AG09309 (cell line): ENCODE results near the gene ATG101.

Source experiments
- DNase-seq: peaks from one replicate; pipeline ENCODE4 v3.0.0-alpha.2; 2010; ENCODE audit warnings: low read depth
- H3K4me3 ChIP-seq: 2 replicates; pipeline ENCODE4 v1.5.1; 2011; ENCODE audit warnings: mild to moderate bottlenecking, low read depth, low read length, moderate library complexity; ENCODE audit not compliant: control insufficient read depth
- TF ChIP-seq, protein P1 (sequence below): IDR thresholded peaks from 2 replicates; pipeline ENCODE4 v1.5.1; 2011; ENCODE audit warnings: mild to moderate bottlenecking, low read depth, low read length, inconsistent platforms; ENCODE audit not compliant: insufficient read depth, control insufficient read depth; ENCODE audit errors: missing control alignments

ATG101 gene

GRCh38 chr12:52070185-52070925 is 577 bp downstream of the ATG101 start:
- TF ChIP-seq, protein P1, sequence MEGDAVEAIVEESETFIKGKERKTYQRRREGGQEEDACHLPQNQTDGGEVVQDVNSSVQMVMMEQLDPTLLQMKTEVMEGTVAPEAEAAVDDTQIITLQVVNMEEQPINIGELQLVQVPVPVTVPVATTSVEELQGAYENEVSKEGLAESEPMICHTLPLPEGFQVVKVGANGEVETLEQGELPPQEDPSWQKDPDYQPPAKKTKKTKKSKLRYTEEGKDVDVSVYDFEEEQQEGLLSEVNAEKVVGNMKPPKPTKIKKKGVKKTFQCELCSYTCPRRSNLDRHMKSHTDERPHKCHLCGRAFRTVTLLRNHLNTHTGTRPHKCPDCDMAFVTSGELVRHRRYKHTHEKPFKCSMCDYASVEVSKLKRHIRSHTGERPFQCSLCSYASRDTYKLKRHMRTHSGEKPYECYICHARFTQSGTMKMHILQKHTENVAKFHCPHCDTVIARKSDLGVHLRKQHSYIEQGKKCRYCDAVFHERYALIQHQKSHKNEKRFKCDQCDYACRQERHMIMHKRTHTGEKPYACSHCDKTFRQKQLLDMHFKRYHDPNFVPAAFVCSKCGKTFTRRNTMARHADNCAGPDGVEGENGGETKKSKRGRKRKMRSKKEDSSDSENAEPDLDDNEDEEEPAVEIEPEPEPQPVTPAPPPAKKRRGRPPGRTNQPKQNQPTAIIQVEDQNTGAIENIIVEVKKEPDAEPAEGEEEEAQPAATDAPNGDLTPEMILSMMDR, result no peak
- no peak for DNase-seq
- peak overlapping the region; percentile 94 for H3K4me3 ChIP-seq

DNA sequence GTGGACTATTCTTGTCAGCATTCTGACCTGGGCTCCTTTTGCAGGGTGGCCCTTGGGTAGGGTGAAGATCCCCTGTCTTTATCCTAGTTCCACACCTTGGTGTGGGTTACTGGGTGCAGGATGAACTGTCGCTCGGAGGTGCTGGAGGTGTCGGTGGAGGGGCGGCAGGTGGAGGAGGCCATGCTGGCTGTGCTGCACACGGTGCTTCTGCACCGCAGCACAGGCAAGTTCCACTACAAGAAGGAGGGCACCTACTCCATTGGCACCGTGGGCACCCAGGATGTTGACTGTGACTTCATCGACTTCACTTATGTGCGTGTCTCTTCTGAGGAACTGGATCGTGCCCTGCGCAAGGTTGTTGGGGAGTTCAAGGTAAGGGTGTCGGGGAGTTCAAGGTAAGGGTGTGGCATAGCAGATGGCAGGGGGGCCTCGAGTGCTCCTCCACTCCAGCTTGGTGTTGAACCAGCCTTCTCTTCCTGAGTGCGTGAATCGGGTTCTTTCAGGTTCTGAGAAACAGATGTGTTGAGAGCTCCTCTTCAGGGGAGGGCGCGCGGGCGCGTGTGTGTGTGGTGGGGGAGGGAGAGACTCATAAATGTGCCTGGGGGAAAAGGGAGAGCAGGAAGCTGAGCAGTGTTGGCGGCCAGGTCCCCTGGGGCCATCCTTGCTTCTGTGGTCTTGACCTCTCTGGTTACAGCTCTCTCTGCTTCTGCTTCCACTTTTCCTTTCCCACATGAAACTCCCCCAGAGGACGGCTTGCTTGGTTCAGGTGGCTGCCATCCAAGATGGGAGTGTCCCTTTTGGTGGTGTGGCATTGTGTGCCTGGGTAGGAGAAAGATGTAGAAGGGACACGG is 4.0 kb downstream of the ATG101 start:
- no peak overlapping the region for H3K4me3 ChIP-seq
- no peak for DNase-seq

GRCh38 chr12:52074971-52075724 is 5.4 kb downstream of the ATG101 start:
- DNase-seq, result no peak
- TF ChIP-seq, protein P1, result no peak
- no peak overlapping the region for H3K4me3 ChIP-seq

More for the DNA sequence above, 4.0 kb downstream of the ATG101 start:
- TF ChIP-seq, protein P1, result no peak

DNA sequence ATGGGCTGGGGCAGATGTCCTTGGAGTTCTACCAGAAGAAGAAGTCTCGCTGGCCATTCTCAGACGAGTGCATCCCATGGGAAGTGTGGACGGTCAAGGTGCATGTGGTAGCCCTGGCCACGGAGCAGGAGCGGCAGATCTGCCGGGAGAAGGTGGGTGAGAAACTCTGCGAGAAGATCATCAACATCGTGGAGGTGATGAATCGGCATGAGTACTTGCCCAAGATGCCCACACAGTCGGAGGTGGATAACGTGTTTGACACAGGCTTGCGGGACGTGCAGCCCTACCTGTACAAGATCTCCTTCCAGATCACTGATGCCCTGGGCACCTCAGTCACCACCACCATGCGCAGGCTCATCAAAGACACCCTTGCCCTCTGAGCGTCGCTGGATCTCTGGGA is 7.0 kb downstream of the ATG101 start:
- no peak for DNase-seq
- H3K4me3 ChIP-seq, result no peak overlapping the region
- TF ChIP-seq, protein P1, result no peak

- no peak for DNase-seq
- H3K4me3 ChIP-seq, result no peak overlapping the region
- TF ChIP-seq, protein P1, result no peak
Measured at GRCh38 chr12:52078276-52078675, 8.5 kb downstream of the ATG101 start.
